CD4-positive, alpha-beta T cell treated with Interleukin-17A for 4 hours (primary cell): ENCODE results near the gene OR10H5.
"Not testable (repeated sequence)": the region's sequence is repeated elsewhere in the genome, so short reads cannot be mapped to it uniquely, and the experiment has no call there.

ENCODE experiments used
- DNase-seq: peaks from one replicate; pipeline ENCODE4 v3.0.0-alpha.2; 2020; ENCODE audit warnings: mixed read lengths

The OR10H5 gene, protein sequence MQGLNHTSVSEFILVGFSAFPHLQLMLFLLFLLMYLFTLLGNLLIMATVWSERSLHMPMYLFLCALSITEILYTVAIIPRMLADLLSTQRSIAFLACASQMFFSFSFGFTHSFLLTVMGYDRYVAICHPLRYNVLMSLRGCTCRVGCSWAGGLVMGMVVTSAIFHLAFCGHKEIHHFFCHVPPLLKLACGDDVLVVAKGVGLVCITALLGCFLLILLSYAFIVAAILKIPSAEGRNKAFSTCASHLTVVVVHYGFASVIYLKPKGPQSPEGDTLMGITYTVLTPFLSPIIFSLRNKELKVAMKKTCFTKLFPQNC

DNA sequence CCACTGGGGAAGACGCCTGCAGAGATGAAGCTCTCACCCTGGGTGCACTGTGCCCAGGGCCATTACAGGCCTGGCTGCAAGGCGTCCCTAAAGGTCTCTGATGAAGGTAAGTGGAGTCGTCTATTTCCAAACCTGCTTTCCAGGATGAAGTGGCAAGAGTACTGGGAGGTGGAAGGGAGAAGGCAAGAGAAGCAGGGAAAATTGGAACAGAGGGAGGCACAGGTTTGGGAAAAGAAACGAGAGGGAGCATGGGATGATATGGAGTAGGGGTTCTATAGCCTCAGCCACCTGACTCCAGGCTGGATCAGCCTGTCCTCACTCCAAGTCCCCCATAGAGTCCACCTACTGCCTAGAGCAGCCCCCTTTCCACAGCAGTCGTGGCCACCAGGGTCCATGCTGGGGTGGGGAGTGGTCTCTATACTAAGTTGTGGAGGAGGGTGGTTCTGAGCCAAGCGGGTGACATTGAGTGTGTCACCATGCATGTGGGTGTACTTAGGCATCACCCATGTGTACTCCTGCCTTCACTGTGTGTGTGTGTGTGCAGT lies at the start of gene OR10H5:
Gene OR10H5 (plus strand): TSS at position 51 of the 545 bp plus-strand sequence. CDS start 6,388 bp downstream, outside the sequence.
- no peak for DNase-seq

DNA sequence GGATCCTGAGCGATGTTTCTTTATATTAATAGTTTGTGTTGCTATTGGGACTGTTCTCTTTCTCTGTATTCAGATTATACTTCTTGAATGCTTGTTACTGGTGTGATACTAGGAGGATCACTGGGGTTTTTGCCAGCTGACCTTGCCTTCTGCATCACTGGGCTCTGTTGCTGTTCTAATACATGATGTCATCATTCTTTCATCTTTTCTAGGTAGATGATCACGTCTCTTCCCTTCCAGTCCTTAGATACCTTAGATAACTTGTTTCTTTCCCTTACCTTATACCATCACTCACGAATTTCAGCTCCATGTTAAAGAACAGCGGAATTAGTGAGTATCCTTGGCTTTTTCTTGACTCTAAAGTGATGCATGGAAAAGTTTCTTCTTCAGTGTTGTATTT lies 49.7 kb upstream of the OR10H5 start, which contains the start of gene OR10H3:
Gene OR10H3 (plus strand): TSS at position 264 of the 400 bp plus-strand sequence. CDS start 3,408 bp downstream, outside the sequence.
- no peak for DNase-seq

DNA sequence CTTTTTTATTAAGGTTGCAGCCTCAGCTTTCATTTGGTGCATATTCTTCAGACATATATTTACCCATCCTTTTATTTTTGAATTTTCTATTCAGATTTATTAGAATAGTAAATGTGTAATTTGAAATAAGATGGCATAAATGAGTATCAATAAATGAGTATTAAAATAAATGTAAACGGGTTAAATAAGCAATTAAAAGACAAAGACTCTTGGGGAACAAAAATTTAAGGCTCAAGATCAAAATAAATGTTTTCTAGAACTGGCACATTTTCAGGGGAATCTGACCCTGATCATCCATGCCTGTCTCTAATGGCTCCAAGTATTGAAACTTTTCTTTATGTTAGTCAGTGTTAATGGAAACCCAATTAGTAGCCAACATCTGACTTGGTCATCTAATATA lies 46.7 kb upstream of the OR10H5 start:
- DNase-seq, result no peak

DNA sequence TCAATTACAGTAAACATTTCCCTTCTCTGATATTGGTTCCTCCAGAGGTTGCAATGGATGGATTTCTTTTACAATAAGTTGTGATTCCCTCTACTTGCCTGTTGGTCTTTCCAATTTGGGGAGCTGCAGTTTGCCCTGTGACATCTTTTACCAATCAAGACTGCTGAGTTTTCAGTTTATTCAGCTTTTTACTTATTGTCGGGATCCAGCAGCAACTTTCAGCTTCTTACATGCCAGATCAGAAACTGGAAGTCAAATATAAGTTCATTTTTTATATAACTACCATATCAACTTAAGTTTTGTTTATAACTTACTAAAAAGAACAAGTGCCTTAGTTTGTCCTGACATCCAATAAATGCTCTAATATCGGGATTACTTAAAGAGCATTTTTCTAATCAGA lies 39.2 kb upstream of the OR10H5 start:
- no peak for DNase-seq

DNA sequence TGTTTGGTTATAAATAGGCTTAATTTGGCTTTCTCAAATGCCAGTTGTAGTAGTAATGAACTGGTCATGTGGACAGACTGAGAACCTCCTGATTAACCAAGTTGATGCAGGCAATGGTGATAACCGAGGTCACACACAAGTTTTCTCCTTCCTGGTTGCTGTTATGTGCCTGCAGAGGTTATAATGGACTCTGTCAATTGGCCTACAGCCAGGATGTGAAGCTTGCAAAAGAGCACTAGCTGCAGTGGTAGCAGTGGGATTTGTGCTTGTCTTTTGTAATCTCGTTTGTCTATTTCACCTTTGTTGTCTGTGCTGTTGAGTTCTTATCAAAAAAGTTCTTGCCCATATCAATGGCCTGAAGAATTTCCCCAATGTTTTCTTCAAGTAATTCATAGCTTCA lies 29.1 kb upstream of the OR10H5 start:
- DNase-seq, result no peak

DNA sequence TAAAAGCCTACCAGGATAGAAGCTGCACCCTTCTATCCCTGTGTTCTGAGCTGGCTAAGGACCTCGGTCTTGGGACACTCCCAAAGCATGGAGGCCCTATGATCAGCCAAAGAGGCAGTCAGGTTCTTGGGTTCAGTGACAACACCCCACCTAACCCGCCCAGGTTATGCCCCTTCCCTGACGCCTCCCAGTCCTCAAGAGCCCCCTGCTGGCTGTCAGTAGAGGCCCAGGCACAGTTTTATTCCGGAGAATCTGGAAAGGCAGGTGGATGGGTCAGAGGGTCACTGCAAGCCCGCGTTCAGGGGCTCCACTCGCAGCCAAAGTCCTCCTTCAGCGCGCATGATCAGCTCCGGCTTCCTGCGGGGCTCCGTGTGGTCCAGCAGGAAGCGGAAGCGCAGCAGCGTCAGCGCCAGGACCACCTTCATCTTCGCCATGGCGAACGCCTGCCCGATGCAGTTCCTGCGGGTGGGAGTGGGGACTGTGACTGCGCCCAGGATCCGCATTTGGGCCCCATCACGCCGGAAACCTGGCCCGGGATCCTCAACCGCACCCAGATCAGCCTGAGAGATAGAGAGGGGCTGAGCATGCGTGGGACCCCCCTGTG lies 27.4 kb upstream of the OR10H5 start:
- DNase-seq, result no peak

DNA sequence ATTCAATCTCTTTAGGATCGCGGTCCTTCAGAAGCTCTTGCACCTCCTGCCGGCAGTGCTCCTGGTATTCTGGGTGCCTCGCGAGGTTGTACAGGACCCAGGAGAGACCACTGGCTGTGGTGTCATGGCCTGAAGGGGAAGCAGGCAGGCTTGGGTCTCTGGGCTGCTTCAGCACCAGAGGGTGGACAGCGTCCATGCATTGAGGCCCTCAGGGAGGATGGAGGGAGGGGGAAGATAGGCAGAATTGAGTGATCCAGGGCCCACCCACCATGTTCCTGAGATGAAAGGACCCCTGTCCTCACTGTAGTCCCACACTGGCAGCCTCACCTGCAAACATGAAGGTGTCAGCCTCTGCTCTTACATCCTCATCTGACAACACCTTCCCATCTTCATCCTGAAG lies 17.9 kb upstream of the OR10H5 start:
- no peak for DNase-seq

DNA sequence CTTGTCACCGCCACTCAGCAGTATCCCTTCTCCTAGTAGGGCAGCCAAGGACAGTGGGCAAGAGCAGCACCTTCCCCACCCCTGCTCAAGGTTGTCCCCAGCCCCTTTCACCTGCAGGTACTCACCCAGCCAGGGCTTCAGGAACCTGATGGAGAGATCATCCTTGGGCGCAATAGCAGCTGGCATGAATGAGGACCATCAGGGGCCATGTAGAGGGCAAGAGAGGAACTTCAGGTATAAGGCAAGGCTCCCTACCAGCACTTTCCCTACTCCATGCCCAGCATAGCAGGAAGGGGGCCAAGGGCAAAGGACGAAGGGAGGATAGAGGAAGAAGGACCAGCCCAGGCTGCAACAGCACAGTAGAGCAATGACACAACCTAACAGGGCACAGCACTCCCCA lies 13.3 kb upstream of the OR10H5 start:
- not testable (repeated sequence) for DNase-seq

DNA sequence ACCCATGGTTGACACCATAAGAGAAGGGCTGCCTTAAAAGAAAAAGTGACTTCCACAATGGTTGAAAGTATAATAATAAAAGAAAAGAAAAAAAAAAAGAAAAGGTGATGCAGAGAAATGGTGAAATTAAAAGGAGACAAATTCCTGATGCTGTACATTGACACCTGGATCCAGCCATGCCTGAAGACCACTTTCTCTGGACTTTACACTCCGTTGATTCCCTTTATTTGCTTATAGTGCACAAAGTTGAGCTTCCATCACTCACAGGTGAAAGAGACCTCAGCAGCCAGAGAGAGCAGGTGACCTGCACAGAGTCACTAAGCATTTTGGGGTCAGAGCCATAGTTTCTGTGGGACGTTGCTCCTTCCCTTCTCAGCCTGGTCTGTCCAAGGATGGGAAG lies 12.2 kb upstream of the OR10H5 start:
- no peak for DNase-seq

DNA sequence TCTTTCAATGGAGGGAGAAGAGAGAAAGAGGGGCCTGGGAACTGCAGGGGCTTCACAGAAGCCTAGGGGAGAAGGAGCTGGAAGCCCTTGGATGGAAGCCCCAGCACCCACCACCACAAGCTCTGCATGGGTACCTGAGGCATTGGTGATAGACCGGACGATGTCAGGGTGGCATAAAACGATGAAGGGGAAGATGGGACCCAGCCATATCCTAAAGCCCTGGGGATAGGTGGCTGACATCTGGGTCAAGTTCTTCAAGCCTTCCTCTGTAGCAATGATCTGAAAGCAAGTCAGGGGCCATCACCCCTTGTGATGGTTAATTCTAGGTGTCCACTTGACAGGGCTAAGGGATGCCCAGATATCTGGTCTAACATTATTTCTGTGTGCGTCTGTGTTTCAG lies 11.2 kb upstream of the OR10H5 start:
- no peak for DNase-seq

DNA sequence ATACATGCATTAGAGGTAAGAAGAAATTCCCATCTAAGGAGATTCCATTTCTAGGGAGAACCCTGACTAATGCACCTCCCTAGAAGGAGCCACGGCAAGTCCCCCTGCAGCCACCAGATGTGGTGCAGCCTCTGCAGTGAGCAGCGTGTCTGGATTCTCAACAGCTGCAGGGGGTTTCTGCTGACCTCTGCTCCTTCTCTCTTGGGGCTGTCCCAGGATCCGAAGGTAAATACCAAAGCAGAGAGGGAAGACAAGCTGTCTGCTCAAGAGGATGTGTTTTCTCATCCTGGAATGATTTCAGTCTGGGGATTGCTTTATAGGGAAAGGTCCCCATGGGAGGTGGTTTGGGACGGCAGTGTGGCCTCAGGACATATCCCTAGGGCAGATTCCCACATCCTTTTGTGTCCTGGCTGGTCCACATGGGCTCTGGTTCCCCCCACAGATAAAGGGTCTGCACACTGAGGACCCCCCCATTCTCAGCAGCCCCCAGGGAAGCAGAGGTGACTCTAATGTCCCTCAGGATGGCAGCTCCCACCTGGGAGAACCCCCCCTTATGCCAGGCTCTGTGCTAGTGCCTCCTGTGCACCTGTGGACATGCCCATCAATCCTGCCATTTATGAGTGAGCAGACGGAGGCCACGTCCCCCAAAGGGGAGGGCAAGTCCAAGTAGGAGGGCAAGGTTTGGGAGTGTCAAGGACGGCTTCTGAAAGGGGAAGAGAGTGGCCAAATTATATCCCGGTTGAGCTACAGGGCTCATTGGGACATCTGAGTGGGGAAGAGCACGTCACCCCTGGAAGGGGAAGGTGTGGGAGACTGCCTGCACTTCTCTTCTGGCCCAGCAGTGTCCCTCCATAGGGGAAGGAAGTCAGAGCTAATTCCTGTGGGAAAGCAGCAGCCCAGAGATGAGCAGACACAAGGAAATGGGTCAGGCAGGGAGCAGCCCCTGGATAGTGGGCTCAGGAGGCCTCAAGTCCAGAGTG lies 10.2 kb upstream of the OR10H5 start:
- no peak for DNase-seq

DNA sequence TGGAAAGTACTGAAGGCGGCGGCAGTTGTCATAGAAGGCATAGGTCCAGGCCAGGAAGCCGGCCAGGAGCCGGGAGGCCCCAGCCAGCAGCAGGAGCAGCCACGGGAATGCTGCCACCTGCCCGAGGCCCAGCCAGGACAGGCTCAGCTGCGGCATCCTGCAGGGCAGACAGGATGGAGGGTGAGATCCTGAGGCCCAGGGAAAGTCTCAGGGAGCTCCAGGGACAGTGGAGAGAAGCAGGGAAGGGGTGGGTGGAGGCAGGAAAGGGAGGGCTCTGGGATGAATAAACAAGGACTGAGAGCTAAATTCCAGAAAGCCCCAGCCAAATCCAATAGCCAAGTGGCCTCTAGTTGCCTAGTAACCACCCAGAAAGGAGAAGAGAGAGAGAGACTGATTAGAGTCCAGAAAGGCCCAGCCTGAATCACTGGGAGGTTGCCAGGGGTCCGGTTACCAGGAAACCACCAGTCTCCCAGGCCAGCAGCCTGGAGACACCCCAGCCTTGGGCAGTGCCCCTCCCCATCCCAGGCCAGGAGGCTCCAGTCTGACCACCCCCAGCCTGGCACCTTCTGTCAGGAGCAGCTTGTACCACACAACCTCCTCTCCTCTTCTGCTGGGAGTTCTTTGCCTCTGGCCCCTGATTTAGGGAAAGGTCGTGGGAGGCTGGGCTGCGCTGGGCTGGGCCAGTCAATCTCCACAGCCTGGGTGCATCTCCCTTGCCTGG lies 7.5 kb upstream of the OR10H5 start:
- DNase-seq, result no peak

DNA sequence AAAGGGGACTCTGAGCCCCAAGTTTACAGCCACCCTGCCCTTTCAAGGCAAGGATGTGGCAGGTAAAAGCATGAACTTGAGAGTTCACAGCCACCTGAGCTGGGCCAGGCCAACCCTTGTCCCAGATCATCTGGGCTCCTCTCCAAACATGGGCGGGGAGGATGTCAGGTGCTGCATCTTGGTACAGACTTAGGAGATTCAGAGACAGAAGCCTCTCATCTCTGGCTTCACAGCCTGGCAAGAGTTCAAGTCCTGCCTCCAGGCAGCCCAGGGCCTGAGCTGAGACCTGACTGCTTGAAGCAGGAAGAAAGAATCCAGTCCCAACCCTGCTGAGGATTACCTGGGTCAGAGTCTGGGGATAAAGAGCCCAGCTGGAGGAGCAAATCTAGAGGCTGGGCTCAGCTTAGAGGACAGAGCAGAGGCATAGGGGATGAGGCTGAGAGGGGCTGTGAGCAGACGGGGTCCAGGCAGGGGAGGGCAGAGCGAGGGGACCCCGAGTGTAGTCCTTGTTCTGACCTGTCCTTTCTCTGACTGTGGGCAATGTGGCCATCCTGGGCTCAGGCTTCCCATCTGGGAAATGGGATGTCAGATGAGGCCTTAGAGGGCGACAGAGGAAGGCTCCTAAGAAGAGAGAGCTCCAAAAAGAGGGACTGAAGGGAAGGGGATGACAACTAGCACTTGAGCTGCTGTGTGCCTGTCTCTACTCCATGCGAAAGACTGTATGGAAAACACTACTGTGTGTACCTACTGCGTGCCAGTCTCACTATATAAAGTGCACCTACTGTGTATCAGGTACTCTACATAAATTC lies 6.6 kb upstream of the OR10H5 start:
- DNase-seq, result peak; percentile 2

DNA sequence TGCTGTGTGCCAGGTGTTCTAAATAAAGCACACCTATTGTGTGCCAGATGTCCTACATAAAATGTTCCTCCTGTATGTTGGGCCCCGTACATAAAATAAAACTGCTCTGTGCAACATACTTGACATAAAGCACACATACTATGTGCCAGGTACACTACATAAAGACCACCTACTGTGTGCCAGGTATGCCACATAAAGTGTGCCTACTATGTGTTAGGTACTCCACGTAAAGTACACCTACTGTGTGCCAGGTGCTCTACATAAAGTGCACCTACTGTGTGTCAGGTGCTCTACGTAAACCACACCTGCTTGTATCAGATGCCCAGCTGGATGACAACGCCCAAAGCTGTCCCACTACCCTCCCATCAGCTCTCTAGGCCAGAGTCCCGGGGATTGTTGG lies 5.8 kb upstream of the OR10H5 start:
- DNase-seq, result no peak

DNA sequence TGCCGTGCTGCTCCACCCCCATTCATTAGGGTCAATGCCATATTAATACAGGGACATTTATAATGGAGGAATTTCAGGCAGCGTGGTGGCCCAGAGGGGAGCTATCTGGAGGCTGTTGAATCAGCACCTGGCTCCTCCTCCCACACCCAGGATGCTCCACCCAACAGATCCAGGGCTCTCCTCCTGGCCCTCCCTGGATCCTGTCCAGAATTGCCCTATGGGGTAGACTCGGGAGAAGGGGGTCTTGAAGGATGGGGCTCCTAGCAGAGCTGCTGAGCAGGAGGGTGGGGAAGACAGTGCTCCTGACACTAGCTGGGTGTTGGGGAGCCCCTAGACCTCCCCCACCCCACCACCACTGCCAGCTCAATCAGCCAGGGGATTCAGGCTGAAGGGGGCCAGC lies 5.2 kb upstream of the OR10H5 start:
- no peak for DNase-seq

DNA sequence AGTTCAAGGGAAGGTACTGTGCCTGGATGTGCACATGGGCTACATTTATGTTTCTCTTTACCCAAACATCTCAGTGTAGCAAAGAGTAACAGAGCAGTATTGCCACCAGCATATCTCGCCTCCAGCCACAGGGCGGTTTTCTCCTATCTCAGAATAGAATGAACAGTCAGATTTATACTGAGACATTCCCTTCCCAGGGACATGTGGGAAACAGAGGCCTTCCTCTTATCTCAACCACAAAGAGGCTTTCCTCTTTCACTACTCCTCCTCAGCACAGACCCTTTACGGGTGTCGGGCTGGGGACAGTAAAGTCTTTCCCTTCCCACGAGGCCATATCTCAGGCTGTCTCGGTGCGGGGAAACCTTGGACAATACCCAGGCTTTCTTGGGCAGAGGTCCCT lies 4.6 kb upstream of the OR10H5 start:
- not testable (repeated sequence) for DNase-seq

DNA sequence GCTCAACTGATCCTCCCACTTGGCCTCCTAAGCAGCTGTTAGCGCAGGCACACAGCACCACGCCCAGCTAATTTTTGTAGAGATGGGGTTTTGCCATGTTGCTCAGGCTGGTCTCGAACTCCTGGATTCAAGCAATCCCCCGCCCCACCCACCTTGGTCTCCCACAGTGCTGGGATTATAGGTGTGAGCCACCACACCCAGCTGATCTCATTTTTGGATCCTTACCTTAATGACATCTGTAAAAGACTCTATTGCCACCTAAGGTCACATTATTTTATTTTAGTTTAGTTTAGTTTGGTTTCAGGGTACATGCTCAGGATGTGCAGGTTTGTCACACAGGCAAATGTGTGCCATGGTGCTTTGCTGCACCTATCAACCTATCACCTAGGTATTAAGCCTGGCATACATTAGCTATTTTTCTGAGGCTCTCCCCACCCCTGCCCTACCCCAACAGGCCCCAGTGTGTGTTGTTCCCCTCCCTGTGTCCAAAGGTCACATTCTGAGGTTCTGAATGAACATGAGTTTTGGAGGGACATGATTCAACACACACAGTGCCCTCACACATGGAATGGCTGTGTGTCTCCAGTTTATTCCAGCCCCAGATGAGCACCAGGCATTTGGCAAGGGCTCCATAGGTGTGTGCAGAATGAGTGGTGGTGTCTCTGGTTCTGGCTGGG lies 1.3 kb downstream of the OR10H5 start:
- no peak for DNase-seq

DNA sequence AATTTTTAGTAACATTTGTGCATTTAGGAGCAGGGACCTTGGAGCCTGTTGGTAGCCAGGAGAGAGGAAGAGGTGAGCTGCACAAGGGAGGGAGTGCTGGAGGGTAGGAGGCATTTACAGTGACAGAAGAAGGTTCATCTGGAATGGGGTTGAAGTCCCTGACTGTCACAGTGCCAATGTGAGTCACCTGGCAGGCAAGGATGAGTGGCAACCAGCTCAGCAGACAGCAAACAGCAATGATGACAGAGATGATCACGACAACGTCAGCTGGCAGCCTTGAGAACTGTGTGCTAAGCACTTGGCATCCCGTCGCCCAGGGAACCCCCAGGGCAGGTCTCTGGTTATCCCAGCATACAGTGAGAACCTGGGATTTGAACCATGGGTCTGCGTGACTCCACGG lies 2.6 kb downstream of the OR10H5 start:
- no peak for DNase-seq

DNA sequence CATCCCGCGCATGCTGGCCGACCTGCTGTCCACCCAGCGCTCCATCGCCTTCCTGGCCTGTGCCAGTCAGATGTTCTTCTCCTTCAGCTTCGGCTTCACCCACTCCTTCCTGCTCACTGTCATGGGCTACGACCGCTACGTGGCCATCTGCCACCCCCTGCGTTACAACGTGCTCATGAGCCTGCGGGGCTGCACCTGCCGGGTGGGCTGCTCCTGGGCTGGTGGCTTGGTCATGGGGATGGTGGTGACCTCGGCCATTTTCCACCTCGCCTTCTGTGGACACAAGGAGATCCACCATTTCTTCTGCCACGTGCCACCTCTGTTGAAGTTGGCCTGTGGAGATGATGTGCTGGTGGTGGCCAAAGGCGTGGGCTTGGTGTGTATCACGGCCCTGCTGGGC lies 6.8 kb downstream of the OR10H5 start:
- DNase-seq, result not testable (repeated sequence)

DNA sequence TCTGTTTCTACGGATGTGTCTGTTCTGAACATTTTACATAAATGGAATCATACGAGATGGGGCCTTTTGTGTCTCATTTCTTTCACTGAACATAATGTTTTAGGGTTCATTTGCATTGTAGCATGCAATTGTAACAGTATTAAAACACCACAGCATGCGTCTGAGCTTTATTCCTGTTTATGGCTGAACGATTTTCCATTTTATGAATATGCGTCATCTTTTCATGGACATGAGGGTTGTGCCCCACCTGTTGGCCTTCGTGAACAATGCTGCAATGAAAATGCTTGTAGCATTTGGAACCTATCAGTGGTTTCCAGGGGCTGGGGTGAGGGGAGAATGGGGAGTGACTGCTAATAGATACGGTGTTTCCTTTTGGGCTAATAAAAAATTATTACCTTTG lies 22.9 kb downstream of the OR10H5 start:
- DNase-seq, result no peak

DNA sequence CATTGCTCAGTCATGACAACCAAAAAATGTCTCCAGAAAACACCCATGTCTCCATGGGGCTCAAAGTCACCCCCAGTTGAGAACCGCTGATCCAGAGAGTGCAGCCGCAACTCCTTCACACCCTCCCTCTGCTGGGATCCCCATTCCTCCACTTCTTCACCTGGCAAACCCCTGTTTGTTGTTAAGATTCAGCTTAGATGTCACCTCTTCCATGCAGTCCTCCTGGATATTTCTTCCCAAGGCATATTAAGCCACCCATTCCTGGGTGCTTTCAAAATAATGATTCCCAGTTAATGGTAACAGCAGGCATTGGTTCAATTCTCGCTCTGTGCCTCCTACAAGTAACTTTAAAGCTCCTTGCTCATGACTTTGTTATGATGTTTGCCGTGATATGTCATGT lies 24.0 kb downstream of the OR10H5 start:
- DNase-seq, result no peak
